Measurements from ENCODE around the gene GNG2. TPM values are rescaled to one million over a fixed set of nuclear protein-coding genes. Genes with fewer than 3 reads are reported as not detected.

Gene GNG2
- total RNA-seq, 1 experiment from 2014 or later: not detected

GRCh38 chr14:51950007-51950406 lies 89.6 kb downstream of the GNG2 start:
- H3K9me3 Mint-ChIP-seq (ENCODE audit: low read depth, unreplicated experiment): no peaks in the 10 kb centered on the region
- CTCF ChIA-PET: no interaction called here
- H3K27me3 Mint-ChIP-seq (ENCODE audit: unreplicated experiment): peaks cover 96% of the 10 kb centered on the region
- intact Hi-C loops (cut with micrococcal nuclease; ENCODE audit: unreplicated experiment): no loop called here
- no peaks in the 10 kb centered on the region for H3K4me1 Mint-ChIP-seq (ENCODE audit: low read depth, unreplicated experiment)
- H3K4me3 Mint-ChIP-seq (ENCODE audit: low read depth, unreplicated experiment): no peak overlapping the region
- no peaks in the 10 kb centered on the region for H3K36me3 Mint-ChIP-seq (ENCODE audit: insufficient read depth, unreplicated experiment)
- no TSS peak for BruUV-seq (replicated peaks)
- DNase-seq: no peak
- no peak for TF ChIP-seq CTCF (IDR thresholded peaks at IDR 0.05; ENCODE audit: unreplicated experiment)
- H3K27ac Mint-ChIP-seq (ENCODE audit: unreplicated experiment): no peak overlapping the region

GRCh38 chr14:51951656-51952055 lies 91.2 kb downstream of the GNG2 start:
- CTCF ChIA-PET: no interaction called here
- BruUV-seq (replicated peaks): no TSS peak
- no peaks in the 10 kb centered on the region for H3K36me3 Mint-ChIP-seq (ENCODE audit: insufficient read depth, unreplicated experiment)

GRCh38 chr14:51954031-51954430 lies 93.6 kb downstream of the GNG2 start:
- no peak overlapping the region for H3K27ac Mint-ChIP-seq (ENCODE audit: unreplicated experiment)
- no peak for TF ChIP-seq CTCF (IDR thresholded peaks at IDR 0.05; ENCODE audit: unreplicated experiment)
- no peak overlapping the region for H3K4me3 Mint-ChIP-seq (ENCODE audit: low read depth, unreplicated experiment)
- no peaks in the 10 kb centered on the region for H3K36me3 Mint-ChIP-seq (ENCODE audit: insufficient read depth, unreplicated experiment)
- intact Hi-C loops (cut with micrococcal nuclease; ENCODE audit: unreplicated experiment): no loop called here
- DNase-seq: no peak
- CTCF ChIA-PET: interaction anchor here (0.6 kb wide), 1 partner anchor 1913 kb away, joined by 3 read pairs; no protein-coding TSS in a partner anchor
- no TSS peak for BruUV-seq (replicated peaks)
- peaks cover 14% of the 10 kb centered on the region for H3K9me3 Mint-ChIP-seq (ENCODE audit: low read depth, unreplicated experiment)
- no peaks in the 10 kb centered on the region for H3K4me1 Mint-ChIP-seq (ENCODE audit: low read depth, unreplicated experiment)
- H3K27me3 Mint-ChIP-seq (ENCODE audit: unreplicated experiment): peaks cover 87% of the 10 kb centered on the region

More at GRCh38 chr14:51951656-51952055, 91.2 kb downstream of the GNG2 start:
- no peak for TF ChIP-seq CTCF (IDR thresholded peaks at IDR 0.05; ENCODE audit: unreplicated experiment)
- peaks cover 83% of the 10 kb centered on the region for H3K27me3 Mint-ChIP-seq (ENCODE audit: unreplicated experiment)
- no peak for DNase-seq
- H3K4me3 Mint-ChIP-seq (ENCODE audit: low read depth, unreplicated experiment): no peak overlapping the region
- intact Hi-C loops (cut with micrococcal nuclease; ENCODE audit: unreplicated experiment): no loop called here
- no peaks in the 10 kb centered on the region for H3K4me1 Mint-ChIP-seq (ENCODE audit: low read depth, unreplicated experiment)
- H3K9me3 Mint-ChIP-seq (ENCODE audit: low read depth, unreplicated experiment): no peaks in the 10 kb centered on the region
- H3K27ac Mint-ChIP-seq (ENCODE audit: unreplicated experiment): no peak overlapping the region

- no peak for TF ChIP-seq CTCF (IDR thresholded peaks at IDR 0.05; ENCODE audit: unreplicated experiment)
- BruUV-seq (replicated peaks): no TSS peak
- H3K9me3 Mint-ChIP-seq (ENCODE audit: low read depth, unreplicated experiment): peaks cover 20% of the 10 kb centered on the region
- H3K27ac Mint-ChIP-seq (ENCODE audit: unreplicated experiment): no peak overlapping the region
- intact Hi-C loops (cut with micrococcal nuclease; ENCODE audit: unreplicated experiment): no loop called here
- H3K4me1 Mint-ChIP-seq (ENCODE audit: low read depth, unreplicated experiment): no peaks in the 10 kb centered on the region
- peaks cover 87% of the 10 kb centered on the region for H3K27me3 Mint-ChIP-seq (ENCODE audit: unreplicated experiment)
- H3K36me3 Mint-ChIP-seq (ENCODE audit: insufficient read depth, unreplicated experiment): no peaks in the 10 kb centered on the region
- CTCF ChIA-PET: interaction anchor here (0.6 kb wide), 1 partner anchor 1913 kb away, joined by 3 read pairs; no protein-coding TSS in a partner anchor
- DNase-seq: no peak
- H3K4me3 Mint-ChIP-seq (ENCODE audit: low read depth, unreplicated experiment): no peak overlapping the region
Measured at GRCh38 chr14:51954657-51955056, 94.2 kb downstream of the GNG2 start.

Measured in Calu3 (cell line).